SK-N-SH (cell line): Measurements from ENCODE around the gene ZNF296. TPM values are rescaled to one million over a fixed set of nuclear protein-coding genes. Genes with fewer than 3 reads are reported as not detected.

Experiments
- CTCF ChIA-PET: fragments of 300-600, 350-600 bp; formaldehyde crosslinking; extraction: SDS; loops from one replicate; lab custom pipeline; 2021; lab: Yijun Ruan, JAX
- POLR2A ChIA-PET: fragments of 350-600 bp; sonication (Branson Sonifier 250); formaldehyde crosslinking; extraction: SDS; loops from one replicate; lab custom pipeline; 2020; ENCODE audit warnings: antibody characterized with exemption, inconsistent platforms; lab: Yijun Ruan, JAX
- DNase-seq: peaks from one replicate; pipeline ENCODE4 v3.0.0; 2012
- H2AFZ ChIP-seq: fragments of 200-600 bp; sonication (generic); 2 replicates; pipeline ENCODE4 v1.8.1; 2016; ENCODE audit warnings: antibody characterized with exemption, mild to moderate bottlenecking, low read depth
- H3F3A ChIP-seq: fragments of 200-600 bp; sonication (generic); replicated peaks from 2 replicates; pipeline ENCODE3; 2016; ENCODE audit warnings: antibody characterized with exemption, mild to moderate bottlenecking; ENCODE audit not compliant: insufficient read depth
- H3K27ac ChIP-seq, 2 experiments: fragments of 200-500 bp in 1 of 2; fragments of 200-600 bp in 1 of 2; sonication (Bioruptor generic) in 1 of 2; sonication (generic), shearing (Covaris generic) in 1 of 2; 2 replicates each; pipeline versions ENCODE4 v1.5.1 to v1.6.1; 2014 to 2016; ENCODE audit warnings: low read depth in 2 of 2, inconsistent platforms in 1 of 2, low read length in 1 of 2, mild to moderate bottlenecking in 1 of 2, mixed read lengths in 1 of 2
- H3K27me3 ChIP-seq: fragments of 200-600 bp; sonication (generic), shearing (Covaris generic); 2 replicates; pipeline ENCODE4 v1.6.1; 2016; ENCODE audit warnings: mixed run types; ENCODE audit not compliant: insufficient read depth
- H3K36me3 ChIP-seq, 2 experiments: fragments of 200-500 bp in 1 of 2; fragments of 200-600 bp in 1 of 2; sonication (Bioruptor generic) in 1 of 2; sonication (generic) in 1 of 2; replicated peaks in 1 of 2; 2 replicates each; pipeline versions ENCODE3 to v1.5.1; 2014 to 2016; ENCODE audit warnings: low read length in 1 of 2, mild to moderate bottlenecking in 1 of 2; ENCODE audit not compliant: insufficient read depth in 2 of 2, control insufficient read depth in 1 of 2
- H3K4me1 ChIP-seq, 2 experiments: fragments of 200-500 bp in 1 of 2; fragments of 200-600 bp in 1 of 2; sonication (Bioruptor generic) in 1 of 2; sonication (generic), shearing (Covaris generic) in 1 of 2; 2 replicates each; pipeline versions ENCODE4 v1.5.1 to v1.6.1; 2014 to 2016; ENCODE audit warnings: low read depth in 1 of 2, low read length in 1 of 2, mixed run types in 1 of 2; ENCODE audit not compliant: insufficient read depth in 2 of 2, control insufficient read depth in 1 of 2
- H3K4me2 ChIP-seq: fragments of 200-600 bp; sonication (generic), shearing (Covaris generic); 2 replicates; pipeline ENCODE4 v1.6.1; 2017; ENCODE audit warnings: mixed run types
- H3K4me3 ChIP-seq, 2 experiments: fragments of 200-500 bp in 1 of 2; fragments of 200-600 bp in 1 of 2; sonication (Bioruptor generic) in 1 of 2; sonication (generic), shearing (Covaris generic) in 1 of 2; 2 replicates each; pipeline versions ENCODE4 v1.5.1 to v1.8.1; 2014 to 2016; ENCODE audit warnings: low read depth in 2 of 2, inconsistent platforms in 1 of 2, low read length in 1 of 2, mild to moderate bottlenecking in 1 of 2, mixed read lengths in 1 of 2, moderate library complexity in 1 of 2
- H3K79me2 ChIP-seq: fragments of 200-600 bp; sonication (generic); 2 replicates; pipeline ENCODE4 v1.8.1; 2017; ENCODE audit warnings: mild to moderate bottlenecking; ENCODE audit not compliant: insufficient read depth
- H3K9ac ChIP-seq: fragments of 200-600 bp; sonication (generic); 2 replicates; pipeline ENCODE4 v1.6.1; 2017; ENCODE audit warnings: mixed run types
- H3K9me2 ChIP-seq: fragments of 200-600 bp; sonication (generic); 2 replicates; pipeline ENCODE4 v1.6.1; 2017; ENCODE audit warnings: mixed run types
- H3K9me3 ChIP-seq: fragments of 200-600 bp; sonication (generic); 2 replicates; pipeline ENCODE4 v1.6.1; 2017; ENCODE audit warnings: mixed run types, mild to moderate bottlenecking, moderate library complexity
- H4K20me1 ChIP-seq: fragments of 200-600 bp; sonication (generic); 2 replicates; pipeline ENCODE4 v1.6.1; 2017; ENCODE audit warnings: mild to moderate bottlenecking, mixed run types; ENCODE audit not compliant: insufficient read depth
- EP300 ChIP-seq, 2 experiments: IDR thresholded peaks; 2 replicates each; pipeline versions ENCODE4 v1.4.0 to v1.6.1; 2012; ENCODE audit warnings: borderline replicate concordance in 1 of 2, low read depth in 1 of 2, low read length in 1 of 2
- EZH2phosphoT487 ChIP-seq: fragments of 200-600 bp; sonication (generic); IDR thresholded peaks from 2 replicates; pipeline ENCODE4 v1.6.1; 2017; ENCODE audit warnings: low read depth, mixed run types, mild to moderate bottlenecking, antibody characterized with exemption, moderate library complexity, borderline replicate concordance
- FOSL2 ChIP-seq: IDR thresholded peaks from 2 replicates; pipeline ENCODE4 v1.4.0; 2012; ENCODE audit warnings: low read depth, mild to moderate bottlenecking, moderate library complexity, borderline replicate concordance
- FOXJ3 ChIP-seq: sonication (generic); formaldehyde crosslinking; IDR thresholded peaks from 2 replicates; pipeline ENCODE4 v1.5.1; 2020; ENCODE audit warnings: mild to moderate bottlenecking, missing genetic modification reagents
- MEF2A ChIP-seq: IDR thresholded peaks from 2 replicates; pipeline ENCODE4 v1.4.0; 2012; ENCODE audit warnings: low read depth, borderline replicate concordance
- NRF1 ChIP-seq: IDR thresholded peaks from 2 replicates; pipeline ENCODE4 v1.6.1; 2012; ENCODE audit warnings: low read depth, mild to moderate bottlenecking, low read length
- SIN3A ChIP-seq: IDR thresholded peaks from 2 replicates; pipeline ENCODE4 v1.6.1; 2012; ENCODE audit warnings: low read depth, mild to moderate bottlenecking, low read length, moderate library complexity, borderline replicate concordance
- SMC3 ChIP-seq: IDR thresholded peaks from 2 replicates; pipeline ENCODE4 v1.6.1; 2012; ENCODE audit warnings: low read depth, low read length, improper control_type of control experiment
- TAF1 ChIP-seq: IDR thresholded peaks from 2 replicates; pipeline ENCODE4 v1.6.1; 2012; ENCODE audit warnings: low read depth, mild to moderate bottlenecking, low read length, moderate library complexity, borderline replicate concordance
- TEAD4 ChIP-seq: IDR thresholded peaks from 2 replicates; pipeline ENCODE4 v1.4.0; 2012; ENCODE audit warnings: mild to moderate bottlenecking, borderline replicate concordance; ENCODE audit not compliant: insufficient read depth
- WGBS: methylation state at CpG from one replicate; pipeline ENCODE4 v1.1.6; 2017; ENCODE audit warnings: low lambda C conversion rate; 5-methylcytosine and 5-hydroxymethylcytosine counted together
- polyA plus RNA-seq, 3 experiments: library from polyadenylated mRNA; depleted of rRNA; stranded (reverse); fragments of >200 nt; gene quantifications; 2 replicates each; pipeline ENCODE4 v1.2.3, GENCODE V29; 2012
- small RNA-seq, 7 experiments: library from RNA; depleted of rRNA; stranded (forward); fragments of <200 nt; gene quantifications; one replicate each; pipeline ENCODE3, GENCODE V24; 2012
- TF ChIP-seq, protein P1 (sequence below): IDR thresholded peaks from 2 replicates; pipeline ENCODE4 v1.6.1; 2012; ENCODE audit warnings: mild to moderate bottlenecking, low read depth, low read length, moderate library complexity
- TF ChIP-seq, protein P2 (sequence below): IDR thresholded peaks from 2 replicates; pipeline ENCODE4 v1.4.0; 2012; ENCODE audit warnings: low read depth

Gene ZNF296
- polyA plus RNA-seq, 1 of the 3 experiments (the other 2 are of a cell fraction) = 0.21 TPM

- TF ChIP-seq, protein P1, sequence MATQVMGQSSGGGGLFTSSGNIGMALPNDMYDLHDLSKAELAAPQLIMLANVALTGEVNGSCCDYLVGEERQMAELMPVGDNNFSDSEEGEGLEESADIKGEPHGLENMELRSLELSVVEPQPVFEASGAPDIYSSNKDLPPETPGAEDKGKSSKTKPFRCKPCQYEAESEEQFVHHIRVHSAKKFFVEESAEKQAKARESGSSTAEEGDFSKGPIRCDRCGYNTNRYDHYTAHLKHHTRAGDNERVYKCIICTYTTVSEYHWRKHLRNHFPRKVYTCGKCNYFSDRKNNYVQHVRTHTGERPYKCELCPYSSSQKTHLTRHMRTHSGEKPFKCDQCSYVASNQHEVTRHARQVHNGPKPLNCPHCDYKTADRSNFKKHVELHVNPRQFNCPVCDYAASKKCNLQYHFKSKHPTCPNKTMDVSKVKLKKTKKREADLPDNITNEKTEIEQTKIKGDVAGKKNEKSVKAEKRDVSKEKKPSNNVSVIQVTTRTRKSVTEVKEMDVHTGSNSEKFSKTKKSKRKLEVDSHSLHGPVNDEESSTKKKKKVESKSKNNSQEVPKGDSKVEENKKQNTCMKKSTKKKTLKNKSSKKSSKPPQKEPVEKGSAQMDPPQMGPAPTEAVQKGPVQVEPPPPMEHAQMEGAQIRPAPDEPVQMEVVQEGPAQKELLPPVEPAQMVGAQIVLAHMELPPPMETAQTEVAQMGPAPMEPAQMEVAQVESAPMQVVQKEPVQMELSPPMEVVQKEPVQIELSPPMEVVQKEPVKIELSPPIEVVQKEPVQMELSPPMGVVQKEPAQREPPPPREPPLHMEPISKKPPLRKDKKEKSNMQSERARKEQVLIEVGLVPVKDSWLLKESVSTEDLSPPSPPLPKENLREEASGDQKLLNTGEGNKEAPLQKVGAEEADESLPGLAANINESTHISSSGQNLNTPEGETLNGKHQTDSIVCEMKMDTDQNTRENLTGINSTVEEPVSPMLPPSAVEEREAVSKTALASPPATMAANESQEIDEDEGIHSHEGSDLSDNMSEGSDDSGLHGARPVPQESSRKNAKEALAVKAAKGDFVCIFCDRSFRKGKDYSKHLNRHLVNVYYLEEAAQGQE = no peak
These were observed 53.2 kb downstream of the ZNF296 start (continued) for GRCh38 chr19:45023048-45023447.

DNA sequence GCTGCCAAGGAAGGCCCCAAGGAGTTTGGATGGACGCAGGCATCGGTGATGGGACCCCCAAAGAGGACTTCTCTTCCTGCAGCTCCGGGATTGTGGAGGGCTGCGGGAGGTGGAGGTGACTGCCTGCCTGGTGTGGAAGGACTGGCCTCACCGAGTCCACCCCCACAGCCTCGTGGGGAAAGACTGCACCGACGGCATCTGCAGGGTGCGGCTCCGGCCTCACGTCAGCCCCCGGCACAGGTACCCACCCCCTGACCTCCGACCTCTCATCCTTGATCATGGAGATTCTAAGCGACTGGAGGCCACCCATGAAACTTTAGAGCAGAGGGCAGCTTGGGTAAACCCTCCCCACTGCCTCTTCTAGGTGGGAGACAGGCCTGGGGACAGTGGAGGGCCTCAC is 54.3 kb downstream of the ZNF296 start:
- DNase-seq = no peak
- Histone ChIP-seq H3F3A (no peaks in the 10 kb centered on the region), H4K20me1 (no peaks in the 10 kb centered on the region), H3K9me2 (no peaks in the 10 kb centered on the region), H3K79me2 (no peaks in the 10 kb centered on the region), H3K27ac (no peak overlapping the region), H3K36me3 (no peaks in the 10 kb centered on the region), H3K4me1 (no peaks in the 10 kb centered on the region), H3K9me3 (no peaks in the 10 kb centered on the region), H2AFZ (no peak overlapping the region), H3K9ac (no peak overlapping the region), H3K4me3 (no peak overlapping the region), H3K4me2 (no peak overlapping the region), H3K27me3 (no peaks in the 10 kb centered on the region)
- ChIA-PET CTCF (no interaction called here), POLR2A (no interaction called here)
- TF ChIP-seq SIN3A (no peak), MEF2A (no peak), EP300 (IDR thresholded peaks at IDR 0.05; ENCODE audit: borderline replicate concordance in 1 of 2, low read depth in 1 of 2, low read length in 1 of 2) (no peak), FOSL2 (no peak), EZH2phosphoT487 (no peak), TEAD4 (no peak), NRF1 (no peak), FOXJ3 (CRISPR knock-in tag) (no peak), TAF1 (no peak), SMC3 (no peak)
- TF ChIP-seq, protein P2, sequence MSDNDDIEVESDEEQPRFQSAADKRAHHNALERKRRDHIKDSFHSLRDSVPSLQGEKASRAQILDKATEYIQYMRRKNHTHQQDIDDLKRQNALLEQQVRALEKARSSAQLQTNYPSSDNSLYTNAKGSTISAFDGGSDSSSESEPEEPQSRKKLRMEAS = no peak
- 94% methylated on average over 12 of the region's 14 CpGs for WGBS

Small RNA genes lying within 50 kb of the gene (small RNA-seq; reads per million reads assigned to genes)
- gene RNU6-611P = 0 to 3.1 (median 0) reads per million in 7 experiments

Other genes with a start within 250 kb of the ZNF296 start
- 96.6 and 121 TPM in 2 replicates for gene NECTIN2, start 230.2 kb downstream of the ZNF296 start, polyA plus RNA-seq (2012; rRNA removed)
- 66.9 and 78.9 TPM in 2 replicates for gene TOMM40, start 185.2 kb downstream of the ZNF296 start, polyA plus RNA-seq (2012; rRNA removed)
- 56.0 and 65.7 TPM in 2 replicates for gene APOE, start 170.7 kb downstream of the ZNF296 start, polyA plus RNA-seq (2012; rRNA removed)
- 0.73 and 2.7 TPM in 2 replicates for gene APOC1, start 161.9 kb downstream of the ZNF296 start, polyA plus RNA-seq (2012; rRNA removed)
- not detected in 2 replicates for gene APOC4, start 134.2 kb downstream of the ZNF296 start, polyA plus RNA-seq (2012; rRNA removed)
- not detected in 2 replicates for gene APOC2, start 130.4 kb downstream of the ZNF296 start, polyA plus RNA-seq (2012; rRNA removed)
- 58.4 and 86.5 TPM in 2 replicates for gene CLPTM1, start 121.1 kb downstream of the ZNF296 start, polyA plus RNA-seq (2012; rRNA removed)
- gene RELB, start 75.0 kb downstream of the ZNF296 start, polyA plus RNA-seq (2012; rRNA removed) = 9.5 and 12.6 TPM in 2 replicates
- 53.8 and 54.8 TPM in 2 replicates for gene CLASRP, start 37.4 kb downstream of the ZNF296 start, polyA plus RNA-seq (2012; rRNA removed)
- 24.2 and 28.7 TPM in 2 replicates for gene GEMIN7, start 2.8 kb upstream of the ZNF296 start, polyA plus RNA-seq (2012; rRNA removed)
- gene PPP1R37, start 16.7 kb upstream of the ZNF296 start, polyA plus RNA-seq (2012; rRNA removed) = 19.3 and 24.4 TPM in 2 replicates
- 0.06 and 0.12 TPM in 2 replicates for gene NKPD1, start 84.5 kb upstream of the ZNF296 start, polyA plus RNA-seq (2012; rRNA removed)
- 53.0 and 59.0 TPM in 2 replicates for gene TRAPPC6A, start 101.8 kb upstream of the ZNF296 start, polyA plus RNA-seq (2012; rRNA removed)
- gene BLOC1S3, start 102.3 kb upstream of the ZNF296 start, polyA plus RNA-seq (2012; rRNA removed) = 3.0 and 3.7 TPM in 2 replicates
- 0.02 TPM in 1 of 2 replicates, not detected in the other for gene EXOC3L2, start 168.9 kb upstream of the ZNF296 start, polyA plus RNA-seq (2012; rRNA removed)
- 9.8 and 16.3 TPM in 2 replicates for gene MARK4, start 174.8 kb upstream of the ZNF296 start, polyA plus RNA-seq (2012; rRNA removed)
- gene CKM, start 246.4 kb upstream of the ZNF296 start, polyA plus RNA-seq (2012; rRNA removed) = 0.05 TPM in 1 of 2 replicates, not detected in the other